Type B pancreatic cell (in vitro differentiated cells): ENCODE results near the gene TKT. TPM values are rescaled to one million over a fixed set of nuclear protein-coding genes. Genes with fewer than 3 reads are reported as not detected.

ENCODE experiments used
- DNase-seq: peaks from one replicate; pipeline ENCODE4 v3.0.0; 2021; ENCODE audit warnings: mixed read lengths; ENCODE audit not compliant: unreplicated experiment; ENCODE audit errors: extremely low spot score
- H3K27ac Mint-ChIP-seq: 2 replicates; pipeline ENCODE4 v1.8.0; 2021; ENCODE audit warnings: mild to moderate bottlenecking, mixed read lengths
- H3K27me3 Mint-ChIP-seq: 2 replicates; pipeline ENCODE4 v1.8.0; 2021; ENCODE audit warnings: mixed read lengths
- H3K36me3 Mint-ChIP-seq: 2 replicates; pipeline ENCODE4 v1.8.0; 2021; ENCODE audit warnings: mixed read lengths
- H3K4me1 Mint-ChIP-seq: one replicate; pipeline ENCODE4 v1.8.0; 2021; ENCODE audit warnings: mixed read lengths; ENCODE audit not compliant: unreplicated experiment
- H3K4me3 Mint-ChIP-seq: 2 replicates; pipeline ENCODE4 v1.8.0; 2021; ENCODE audit warnings: mild to moderate bottlenecking, mixed read lengths
- H3K9me3 Mint-ChIP-seq: 2 replicates; pipeline ENCODE4 v1.8.0; 2021; ENCODE audit warnings: mixed read lengths
- total RNA-seq: library from RNA; stranded (reverse); gene quantifications from 2 replicates; pipeline ENCODE4 v1.2.1, GENCODE V29; 2021; ENCODE audit warnings: low replicate concordance
- TF ChIP-seq, protein P1 (sequence below): fragments of 200-600 bp; sonication (generic); conservative IDR thresholded peaks from 2 replicates; pipeline ENCODE4 v1.5.0; 2021; ENCODE audit warnings: antibody characterized with exemption, mild to moderate bottlenecking

TKT gene
- total RNA-seq, 1 donor from 2014 or later: 318 TPM

DNA sequence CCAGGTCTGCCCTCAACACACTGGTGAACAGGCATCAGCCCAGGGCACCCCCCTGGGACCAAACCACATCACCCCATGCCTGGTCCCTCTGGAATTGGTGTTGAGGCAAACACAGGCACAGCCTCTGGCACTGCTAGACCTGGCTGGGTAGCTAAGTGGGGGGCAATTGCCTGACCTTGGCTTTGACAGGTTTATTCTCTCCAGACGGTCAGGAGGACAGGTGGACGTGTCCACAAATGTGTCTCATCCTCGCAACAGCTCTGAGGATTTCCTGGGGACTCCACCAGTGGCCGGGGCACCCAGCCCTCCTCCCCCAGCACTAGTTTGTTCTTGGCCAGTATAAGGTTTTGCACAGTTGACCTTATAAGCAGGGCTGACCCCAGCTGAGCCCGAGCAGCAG is 31.3 kb downstream of the TKT start:
- TF ChIP-seq, protein P1, sequence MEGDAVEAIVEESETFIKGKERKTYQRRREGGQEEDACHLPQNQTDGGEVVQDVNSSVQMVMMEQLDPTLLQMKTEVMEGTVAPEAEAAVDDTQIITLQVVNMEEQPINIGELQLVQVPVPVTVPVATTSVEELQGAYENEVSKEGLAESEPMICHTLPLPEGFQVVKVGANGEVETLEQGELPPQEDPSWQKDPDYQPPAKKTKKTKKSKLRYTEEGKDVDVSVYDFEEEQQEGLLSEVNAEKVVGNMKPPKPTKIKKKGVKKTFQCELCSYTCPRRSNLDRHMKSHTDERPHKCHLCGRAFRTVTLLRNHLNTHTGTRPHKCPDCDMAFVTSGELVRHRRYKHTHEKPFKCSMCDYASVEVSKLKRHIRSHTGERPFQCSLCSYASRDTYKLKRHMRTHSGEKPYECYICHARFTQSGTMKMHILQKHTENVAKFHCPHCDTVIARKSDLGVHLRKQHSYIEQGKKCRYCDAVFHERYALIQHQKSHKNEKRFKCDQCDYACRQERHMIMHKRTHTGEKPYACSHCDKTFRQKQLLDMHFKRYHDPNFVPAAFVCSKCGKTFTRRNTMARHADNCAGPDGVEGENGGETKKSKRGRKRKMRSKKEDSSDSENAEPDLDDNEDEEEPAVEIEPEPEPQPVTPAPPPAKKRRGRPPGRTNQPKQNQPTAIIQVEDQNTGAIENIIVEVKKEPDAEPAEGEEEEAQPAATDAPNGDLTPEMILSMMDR: no peak
- peaks cover 15% of the 10 kb centered on the region for H3K36me3 Mint-ChIP-seq
- no peak for DNase-seq
- no peaks in the 10 kb centered on the region for H3K9me3 Mint-ChIP-seq
- H3K27ac Mint-ChIP-seq: no peak overlapping the region
- H3K4me1 Mint-ChIP-seq: peaks cover 6% of the 10 kb centered on the region
- peaks cover 2% of the 10 kb centered on the region for H3K27me3 Mint-ChIP-seq
- no peak overlapping the region for H3K4me3 Mint-ChIP-seq

DNA sequence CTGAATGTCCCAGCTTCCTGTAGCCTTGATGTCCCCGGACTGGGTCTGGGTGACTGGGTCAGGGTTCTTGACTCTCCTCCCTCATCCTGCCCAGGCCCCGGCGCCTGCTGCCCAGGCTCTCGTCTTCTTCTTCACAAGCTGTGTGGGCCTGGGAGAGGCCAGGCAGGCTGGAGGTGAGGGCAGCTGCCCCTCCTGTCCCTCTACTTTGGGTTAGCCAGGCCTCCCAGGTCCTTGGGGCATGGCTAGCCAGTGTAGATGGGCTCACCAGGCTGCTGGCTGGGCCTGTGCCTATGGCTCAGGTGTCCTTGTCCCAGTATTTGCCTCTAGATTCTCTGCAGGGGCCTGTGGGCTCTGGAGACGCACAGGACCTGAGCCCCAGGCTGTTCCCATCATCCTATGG is 31.8 kb downstream of the TKT start:
- peaks cover 6% of the 10 kb centered on the region for H3K4me1 Mint-ChIP-seq
- TF ChIP-seq, protein P1: no peak

DNA sequence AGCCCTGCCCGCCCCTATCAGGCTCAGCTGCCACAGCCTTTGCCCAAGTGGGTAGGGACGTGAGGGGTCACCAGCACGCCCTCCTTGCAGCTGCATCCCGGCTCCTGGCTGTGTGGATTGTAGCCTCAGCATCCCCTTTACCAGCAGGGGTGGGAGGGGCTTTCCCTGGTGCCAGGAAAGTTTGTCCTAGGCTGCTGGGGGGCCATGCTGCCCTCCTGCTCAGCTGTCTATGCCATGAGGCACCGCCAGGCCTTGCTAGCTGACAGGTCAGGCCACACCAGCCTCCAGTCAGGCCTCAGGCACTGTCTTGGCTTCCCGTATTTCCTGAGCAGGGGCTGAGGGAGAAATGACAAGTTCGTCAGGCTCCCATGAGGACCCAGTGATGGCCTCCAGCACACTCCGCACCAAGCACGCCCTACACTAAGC is 32.3 kb downstream of the TKT start:
- peaks cover 6% of the 10 kb centered on the region for H3K4me1 Mint-ChIP-seq
- TF ChIP-seq, protein P1: no peak
- no peak for DNase-seq
- H3K27me3 Mint-ChIP-seq: peaks cover 2% of the 10 kb centered on the region
- no peak overlapping the region for H3K27ac Mint-ChIP-seq
- H3K4me3 Mint-ChIP-seq: no peak overlapping the region
- no peaks in the 10 kb centered on the region for H3K9me3 Mint-ChIP-seq
- peaks cover 15% of the 10 kb centered on the region for H3K36me3 Mint-ChIP-seq

More for the DNA sequence above, 31.8 kb downstream of the TKT start:
- peaks cover 15% of the 10 kb centered on the region for H3K36me3 Mint-ChIP-seq
- no peak for DNase-seq
- H3K4me3 Mint-ChIP-seq: no peak overlapping the region
- H3K27me3 Mint-ChIP-seq: peaks cover 2% of the 10 kb centered on the region
- H3K27ac Mint-ChIP-seq: no peak overlapping the region
- H3K9me3 Mint-ChIP-seq: no peaks in the 10 kb centered on the region

DNA sequence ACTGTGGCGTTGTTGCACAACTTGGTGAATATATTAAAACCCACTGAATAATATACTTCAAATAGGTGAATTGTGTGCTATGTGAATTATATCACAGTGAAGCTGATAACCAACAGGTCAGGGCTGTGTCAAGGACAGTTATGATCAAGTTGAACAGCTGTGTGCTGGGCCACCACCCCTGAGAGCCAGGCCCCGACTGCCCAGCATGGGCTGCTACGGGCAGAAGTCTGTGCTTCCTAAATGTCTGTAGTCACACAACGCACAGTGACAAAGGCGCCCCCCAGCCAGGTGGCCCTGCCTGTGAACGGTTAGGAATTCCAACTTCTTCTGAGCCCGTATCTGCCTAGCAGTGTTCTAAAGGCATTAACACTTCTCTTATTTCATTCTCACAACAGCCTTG is 32.8 kb downstream of the TKT start:
- Mint-ChIP-seq H3K4me1 (peaks cover 6% of the 10 kb centered on the region), H3K4me3 (no peak overlapping the region), H3K27me3 (peaks cover 6% of the 10 kb centered on the region), H3K36me3 (peaks cover 15% of the 10 kb centered on the region), H3K27ac (no peak overlapping the region), H3K9me3 (no peaks in the 10 kb centered on the region)
- TF ChIP-seq, protein P1: no peak
- DNase-seq: no peak

DNA sequence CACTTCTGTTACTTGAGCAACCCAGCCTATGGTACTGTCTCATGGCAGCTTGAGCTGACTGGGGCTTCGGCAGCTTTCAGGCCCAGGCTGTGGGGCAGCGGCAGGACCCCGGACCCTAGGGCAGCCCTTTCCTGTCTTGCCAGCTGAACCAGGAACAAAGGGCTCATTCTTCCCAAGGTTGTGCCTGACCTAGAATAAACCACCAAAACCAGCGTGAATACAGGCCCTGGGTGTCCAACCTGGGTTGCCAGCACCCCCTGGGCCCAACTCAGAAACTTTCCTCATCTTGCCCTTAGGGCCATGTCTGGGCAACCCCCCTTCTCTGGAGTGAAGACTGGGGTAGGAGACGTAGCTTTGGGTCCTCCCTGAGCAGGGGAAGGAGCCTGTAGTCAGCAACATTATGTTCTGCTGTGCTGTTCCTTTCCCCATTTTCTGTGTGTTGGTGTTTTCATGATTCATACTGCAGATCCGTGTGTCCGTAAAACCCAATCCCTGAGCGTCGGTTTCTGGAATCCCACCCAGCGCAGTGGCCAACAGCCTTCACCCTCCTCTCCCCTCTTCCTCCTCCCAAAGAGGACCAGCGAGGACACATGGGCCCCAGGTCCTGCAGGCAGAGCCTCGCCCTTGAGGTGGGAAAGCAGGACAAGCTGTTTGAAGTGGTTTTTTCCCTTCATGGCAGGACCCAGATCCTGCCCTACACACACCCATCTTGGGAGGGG is 33.5 kb downstream of the TKT start:
- no peaks in the 10 kb centered on the region for H3K9me3 Mint-ChIP-seq
- H3K27ac Mint-ChIP-seq: peak overlapping the region; percentile 33
- DNase-seq: no peak
- peaks cover 11% of the 10 kb centered on the region for H3K36me3 Mint-ChIP-seq
- H3K4me3 Mint-ChIP-seq: no peak overlapping the region
- TF ChIP-seq, protein P1: no peak
- peaks cover 8% of the 10 kb centered on the region for H3K27me3 Mint-ChIP-seq
- H3K4me1 Mint-ChIP-seq: peaks cover 6% of the 10 kb centered on the region
